Ascending aorta (tissue), 2 donors: Measurements from ENCODE around the gene SERINC5. TPM values are rescaled to one million over a fixed set of nuclear protein-coding genes. Genes with fewer than 3 reads are reported as not detected.
A peak's percentile ranks its signal among the peaks of the same experiment; 100 is the strongest.

Source experiments
- DNase-seq, 2 donors: peaks; one replicate each; pipeline ENCODE4 v3.0.0-alpha.2; 2019; ENCODE audit warnings: low spot score in 2 of 2
- H3K27ac ChIP-seq, 2 donors: fragments of 200-600 bp; sonication (generic); one replicate each; pipeline ENCODE4 v1.5.1; 2016 to 2017; ENCODE audit warnings: mild to moderate bottlenecking in 1 of 2
- H3K27me3 ChIP-seq: fragments of 200-600 bp; sonication (generic); one replicate; pipeline ENCODE4 v1.5.1; 2017
- H3K36me3 ChIP-seq, 2 donors: fragments of 200-600 bp; sonication (generic); one replicate each; pipeline ENCODE4 v1.5.1; 2016
- H3K4me1 ChIP-seq, 2 donors: fragments of 200-600 bp; sonication (generic); one replicate each; pipeline ENCODE4 v1.5.1; 2016 to 2017; ENCODE audit warnings: mild to moderate bottlenecking in 1 of 2
- H3K4me3 ChIP-seq, 2 donors: fragments of 200-600 bp; sonication (generic); one replicate each; pipeline ENCODE4 v1.5.1; 2016 to 2017; ENCODE audit warnings: mild to moderate bottlenecking in 1 of 2
- H3K9me3 ChIP-seq, 2 donors: fragments of 200-600 bp; sonication (generic); one replicate each; pipeline ENCODE4 v1.5.1; 2016
- CTCF ChIP-seq, 3 experiments: fragments of 200-600 bp in 2 of 3; fragments of 450-650 bp in 1 of 3; sonication (generic) in 2 of 3; IDR thresholded peaks; one replicate each; pipeline ENCODE4 v1.5.1; 2016 to 2019; ENCODE audit warnings: antibody characterized with exemption in 3 of 3, mild to moderate bottlenecking in 1 of 3, moderate library complexity in 1 of 3
- intact Hi-C: fragments of 100-400 bp; cut with DNase I; formaldehyde crosslinking; loops from one replicate; pipeline ENCODE4 v1.15.1; 2023
- total RNA-seq: library from RNA; depleted of rRNA; stranded (reverse); fragments of >200 nt; gene quantifications from one replicate; pipeline ENCODE4 v1.1.0, GENCODE V29; 2016

Gene SERINC5
- total RNA-seq, 1 donor from 2014 or later = 3.4 TPM

- Histone ChIP-seq H3K36me3 (no peaks in the 10 kb centered on the region), H3K9me3 (no peaks in the 10 kb centered on the region), H3K4me1 (peaks cover 0 to 11% of the 10 kb centered on the region in 2 donors), H3K27me3 (no peaks in the 10 kb centered on the region), H3K27ac (peak overlapping the region; percentile 17 to 62), H3K4me3 (peak overlapping the region in 1 of 2 donors; percentile 5)
- no peak for TF ChIP-seq CTCF (IDR thresholded peaks at IDR 0.05)
- intact Hi-C loops = loop anchor here (2.0 kb wide), 1 partner anchor 39 kb away; the partner anchor contains the start of gene SERINC5
- no peak for DNase-seq
Observed at GRCh38 chr5:80217667-80218066, 38.2 kb downstream of the SERINC5 start.

- Histone ChIP-seq H3K27ac (peak overlapping the region; percentile 44 to 62), H3K36me3 (no peaks in the 10 kb centered on the region), H3K9me3 (no peaks in the 10 kb centered on the region), H3K4me3 (peak overlapping the region in 1 of 2 donors; percentile 34), H3K27me3 (no peaks in the 10 kb centered on the region), H3K4me1 (peaks cover 0 to 11% of the 10 kb centered on the region in 2 donors)
- intact Hi-C loops = loop anchor here (2.0 kb wide), 1 partner anchor 40 kb away; the partner anchor contains the start of gene SERINC5
- DNase-seq = peak; percentile 55 to 92
- no peak for TF ChIP-seq CTCF (IDR thresholded peaks at IDR 0.05)
Observed at GRCh38 chr5:80216753-80217596, 38.9 kb downstream of the SERINC5 start.

- TF ChIP-seq CTCF (IDR thresholded peaks at IDR 0.05) = no peak
- intact Hi-C loops = loop anchor here (2.0 kb wide), 1 partner anchor 41 kb away; the partner anchor contains the start of gene SERINC5
- peaks cover 0 to 11% of the 10 kb centered on the region in 2 donors for H3K4me1 ChIP-seq
- no peaks in the 10 kb centered on the region for H3K9me3 ChIP-seq
- H3K27me3 ChIP-seq = no peaks in the 10 kb centered on the region
- peak overlapping the region; percentile 44 to 62 for H3K27ac ChIP-seq
- peak overlapping the region in 1 of 2 donors; percentile 34 for H3K4me3 ChIP-seq
- no peaks in the 10 kb centered on the region for H3K36me3 ChIP-seq
- DNase-seq = no peak
Observed at GRCh38 chr5:80216096-80216495, 39.8 kb downstream of the SERINC5 start.

GRCh38 chr5:80215523-80215922, 40.3 kb downstream of the SERINC5 start:
- DNase-seq = no peak
- no peak for TF ChIP-seq CTCF (IDR thresholded peaks at IDR 0.05)
- H3K27ac ChIP-seq = no peak overlapping the region

GRCh38 chr5:80213466-80213865, 42.4 kb downstream of the SERINC5 start:
- intact Hi-C loops = no loop called here
- DNase-seq = no peak
- no peak overlapping the region for H3K27ac ChIP-seq

More at GRCh38 chr5:80215523-80215922, 40.3 kb downstream of the SERINC5 start:
- H3K4me3 ChIP-seq = no peak overlapping the region
- H3K36me3 ChIP-seq = no peaks in the 10 kb centered on the region
- no peaks in the 10 kb centered on the region for H3K9me3 ChIP-seq
- no peaks in the 10 kb centered on the region for H3K27me3 ChIP-seq
- peaks cover 0 to 11% of the 10 kb centered on the region in 2 donors for H3K4me1 ChIP-seq
- intact Hi-C loops = no loop called here

More at GRCh38 chr5:80213466-80213865, 42.4 kb downstream of the SERINC5 start:
- Histone ChIP-seq H3K36me3 (no peaks in the 10 kb centered on the region), H3K4me1 (peaks cover 0 to 11% of the 10 kb centered on the region in 2 donors), H3K4me3 (no peak overlapping the region), H3K9me3 (no peaks in the 10 kb centered on the region), H3K27me3 (no peaks in the 10 kb centered on the region)
- TF ChIP-seq CTCF (IDR thresholded peaks at IDR 0.05) = no peak
